GM12872 (cell line): ENCODE results near the gene KCNB1.

Experiments
- CTCF ChIP-seq: IDR thresholded peaks from 3 replicates; pipeline ENCODE4 v1.5.1; 2011; ENCODE audit warnings: low read depth, mild to moderate bottlenecking, low read length, moderate library complexity; ENCODE audit not compliant: insufficient read depth

The KCNB1 gene

GRCh38 chr20:49361862-49362660 lies 120.4 kb downstream of the KCNB1 start:
- TF ChIP-seq CTCF, result no peak

- no peak for TF ChIP-seq CTCF
Measured at GRCh38 chr20:49360242-49360968, 122.1 kb downstream of the KCNB1 start.

GRCh38 chr20:49356676-49357075 lies 125.8 kb downstream of the KCNB1 start:
- no peak for TF ChIP-seq CTCF

- no peak for TF ChIP-seq CTCF
Measured at GRCh38 chr20:49354673-49355072, 127.8 kb downstream of the KCNB1 start.

GRCh38 chr20:49353348-49353747 lies 129.1 kb downstream of the KCNB1 start:
- no peak for TF ChIP-seq CTCF

GRCh38 chr20:49352751-49353150 lies 129.7 kb downstream of the KCNB1 start:
- no peak for TF ChIP-seq CTCF

GRCh38 chr20:49351775-49352174 lies 130.7 kb downstream of the KCNB1 start:
- no peak for TF ChIP-seq CTCF
